ENCODE measurements around the gene ARHGEF28.
A peak's percentile ranks its signal among the peaks of the same experiment; 100 is the strongest.

Gene ARHGEF28

GRCh38 chr5:73917891-73918290 lies 291.9 kb downstream of the ARHGEF28 start:
- Histone ChIP-seq H2BK15ac (ENCODE audit: low read depth, poor library complexity, severe bottlenecking) (no peak overlapping the region), H3K9ac (ENCODE audit: low read length) (no peak overlapping the region), H3K14ac (ENCODE audit: low read length in 2 of 2) (no peak overlapping the region), H3K79me1 (replicated peaks; ENCODE audit: low read length, poor library complexity, severe bottlenecking) (peaks cover 27% of the 10 kb centered on the region), H3K4me2 (ENCODE audit: low read length, poor library complexity, severe bottlenecking) (no peak overlapping the region), H3K23ac (ENCODE audit: low read length in 2 of 2) (no peak overlapping the region), H2BK5ac (ENCODE audit: low read depth, low read length, poor library complexity, severe bottlenecking) (no peak overlapping the region), H3K9me3 (ENCODE audit: control insufficient read depth, low read length) (no peaks in the 10 kb centered on the region), H3K27me3 (ENCODE audit: control insufficient read depth in 1 of 2, insufficient read depth in 1 of 2, low read length in 2 of 2) (no peaks in the 10 kb centered on the region), H2AK5ac (ENCODE audit: low read length, severe bottlenecking) (no peak overlapping the region), H3K27ac (ENCODE audit: low read length, poor library complexity, severe bottlenecking) (no peak overlapping the region), H2BK12ac (ENCODE audit: low read length in 2 of 2) (no peak overlapping the region), H3K4ac (ENCODE audit: low read depth in 1 of 2, low read length in 2 of 2) (no peak overlapping the region), H4K91ac (ENCODE audit: low read length) (no peak overlapping the region), H2AFZ (ENCODE audit: low read depth, low read length) (no peak overlapping the region), H3K18ac (ENCODE audit: low read depth in 1 of 2, low read length in 2 of 2) (no peak overlapping the region), H2BK120ac (ENCODE audit: low read depth, low read length) (no peak overlapping the region), H3K4me3 (ENCODE audit: insufficient read depth in 1 of 2, low read depth in 1 of 2, low read length in 2 of 2) (no peak overlapping the region), H3K36me3 (ENCODE audit: control insufficient read depth in 1 of 2, insufficient read depth in 2 of 2, low read depth in 1 of 2, low read length in 2 of 2) (peaks cover 0 to 15% of the 10 kb centered on the region in 2 experiments), H3K4me1 (ENCODE audit: control insufficient read depth, insufficient read depth, low read depth, low read length) (peaks cover 5% of the 10 kb centered on the region), H4K8ac (ENCODE audit: low read length) (no peak overlapping the region)
- no peak for DNase-seq
- WGBS, result 58% methylated on average over 2 of the region's 4 CpGs

DNA sequence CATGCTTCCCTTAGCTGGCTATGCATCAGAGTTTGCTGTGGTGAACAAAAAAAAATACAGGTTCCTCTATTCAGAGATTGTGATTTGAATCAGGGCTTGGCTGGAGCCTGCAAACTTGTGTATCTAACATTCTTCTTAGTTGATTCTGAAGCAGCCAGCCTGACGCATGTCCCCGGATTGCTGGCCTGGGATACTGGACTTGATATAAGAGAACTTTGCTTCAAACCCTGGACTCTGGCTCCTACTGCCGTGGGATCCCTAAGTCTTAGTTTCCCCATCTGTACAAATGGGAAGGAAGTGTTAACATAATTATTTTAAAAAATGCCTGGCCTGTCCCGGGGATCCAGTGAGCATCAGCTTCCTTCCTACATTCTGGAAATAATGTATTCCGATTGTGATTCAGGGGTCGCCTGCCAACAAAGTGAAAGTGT lies 292.8 kb downstream of the ARHGEF28 start:
- Histone ChIP-seq H3K36me3 (ENCODE audit: control insufficient read depth in 1 of 2, insufficient read depth in 2 of 2, low read depth in 1 of 2, low read length in 2 of 2) (peaks cover 0 to 12% of the 10 kb centered on the region in 2 experiments), H2AK5ac (ENCODE audit: low read length, severe bottlenecking) (no peak overlapping the region), H3K4me2 (ENCODE audit: low read length, poor library complexity, severe bottlenecking) (no peak overlapping the region), H3K79me1 (replicated peaks; ENCODE audit: low read length, poor library complexity, severe bottlenecking) (peaks cover 26% of the 10 kb centered on the region), H3K27me3 (ENCODE audit: control insufficient read depth in 1 of 2, insufficient read depth in 1 of 2, low read length in 2 of 2) (no peaks in the 10 kb centered on the region), H3K27ac (ENCODE audit: low read length, poor library complexity, severe bottlenecking) (no peak overlapping the region), H3K4ac (ENCODE audit: low read depth in 1 of 2, low read length in 2 of 2) (no peak overlapping the region), H3K9me3 (ENCODE audit: control insufficient read depth, low read length) (no peaks in the 10 kb centered on the region), H3K18ac (ENCODE audit: low read depth in 1 of 2, low read length in 2 of 2) (no peak overlapping the region), H2AFZ (ENCODE audit: low read depth, low read length) (no peak overlapping the region), H2BK120ac (ENCODE audit: low read depth, low read length) (no peak overlapping the region), H3K4me1 (ENCODE audit: control insufficient read depth, insufficient read depth, low read depth, low read length) (peaks cover 3% of the 10 kb centered on the region), H3K9ac (ENCODE audit: low read length) (peak overlapping the region; percentile 53), H2BK12ac (ENCODE audit: low read length in 2 of 2) (no peak overlapping the region), H3K14ac (ENCODE audit: low read length in 2 of 2) (no peak overlapping the region), H2BK5ac (ENCODE audit: low read depth, low read length, poor library complexity, severe bottlenecking) (no peak overlapping the region), H4K8ac (ENCODE audit: low read length) (no peak overlapping the region), H3K23ac (ENCODE audit: low read length in 2 of 2) (no peak overlapping the region), H3K4me3 (ENCODE audit: insufficient read depth in 1 of 2, low read depth in 1 of 2, low read length in 2 of 2) (no peak overlapping the region), H4K91ac (ENCODE audit: low read length) (no peak overlapping the region), H2BK15ac (ENCODE audit: low read depth, poor library complexity, severe bottlenecking) (no peak overlapping the region)
- no peak for DNase-seq
- WGBS, result 96% methylated on average over 4 of the region's 6 CpGs

- Histone ChIP-seq H3K27me3 (ENCODE audit: control insufficient read depth in 1 of 2, insufficient read depth in 1 of 2, low read length in 2 of 2) (no peaks in the 10 kb centered on the region), H3K4me1 (ENCODE audit: control insufficient read depth, insufficient read depth, low read depth, low read length) (peaks cover 3% of the 10 kb centered on the region), H2BK12ac (ENCODE audit: low read length in 2 of 2) (no peak overlapping the region), H3K4ac (ENCODE audit: low read depth in 1 of 2, low read length in 2 of 2) (no peak overlapping the region), H3K23ac (ENCODE audit: low read length in 2 of 2) (no peak overlapping the region), H3K79me1 (replicated peaks; ENCODE audit: low read length, poor library complexity, severe bottlenecking) (peaks cover 38% of the 10 kb centered on the region), H3K4me3 (ENCODE audit: insufficient read depth in 1 of 2, low read depth in 1 of 2, low read length in 2 of 2) (no peak overlapping the region), H3K27ac (ENCODE audit: low read length, poor library complexity, severe bottlenecking) (no peak overlapping the region), H2AK5ac (ENCODE audit: low read length, severe bottlenecking) (no peak overlapping the region), H2BK120ac (ENCODE audit: low read depth, low read length) (no peak overlapping the region), H4K91ac (ENCODE audit: low read length) (no peak overlapping the region), H2BK15ac (ENCODE audit: low read depth, poor library complexity, severe bottlenecking) (no peak overlapping the region), H3K36me3 (ENCODE audit: control insufficient read depth in 1 of 2, insufficient read depth in 2 of 2, low read depth in 1 of 2, low read length in 2 of 2) (peaks cover 0 to 15% of the 10 kb centered on the region in 2 experiments), H2BK5ac (ENCODE audit: low read depth, low read length, poor library complexity, severe bottlenecking) (no peak overlapping the region), H3K18ac (ENCODE audit: low read depth in 1 of 2, low read length in 2 of 2) (no peak overlapping the region), H2AFZ (ENCODE audit: low read depth, low read length) (no peak overlapping the region), H3K14ac (ENCODE audit: low read length in 2 of 2) (no peak overlapping the region), H3K9me3 (ENCODE audit: control insufficient read depth, low read length) (no peaks in the 10 kb centered on the region), H3K4me2 (ENCODE audit: low read length, poor library complexity, severe bottlenecking) (no peak overlapping the region), H3K9ac (ENCODE audit: low read length) (no peak overlapping the region), H4K8ac (ENCODE audit: low read length) (no peak overlapping the region)
- WGBS, result 74% methylated on average over 3 of the region's 3 CpGs
- DNase-seq, result no peak
Observed at GRCh38 chr5:73921741-73922140, 295.7 kb downstream of the ARHGEF28 start.

DNA sequence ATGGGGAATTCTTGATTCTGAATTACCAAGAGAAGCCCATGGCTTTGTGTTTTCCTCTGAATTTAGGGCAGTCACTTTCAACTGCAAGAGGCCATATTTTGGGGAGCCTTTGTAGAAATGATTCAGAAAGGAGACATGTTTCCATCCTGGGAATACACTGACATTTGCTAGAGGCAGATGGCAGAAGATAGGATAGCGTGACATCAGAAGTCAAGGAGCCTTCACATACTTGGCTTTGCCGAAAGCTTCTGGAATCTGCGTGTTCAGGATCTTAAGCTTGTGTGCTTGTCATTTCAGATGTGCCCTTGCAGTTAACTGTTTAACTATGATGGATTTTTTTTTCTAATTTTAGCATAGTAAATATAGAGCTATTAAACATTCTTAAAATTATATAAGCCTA lies 296.2 kb downstream of the ARHGEF28 start:
- Histone ChIP-seq H3K36me3 (ENCODE audit: control insufficient read depth in 1 of 2, insufficient read depth in 2 of 2, low read depth in 1 of 2, low read length in 2 of 2) (peaks cover 0 to 15% of the 10 kb centered on the region in 2 experiments), H2AK5ac (ENCODE audit: low read length, severe bottlenecking) (no peak overlapping the region), H4K8ac (ENCODE audit: low read length) (no peak overlapping the region), H2BK5ac (ENCODE audit: low read depth, low read length, poor library complexity, severe bottlenecking) (no peak overlapping the region), H4K91ac (ENCODE audit: low read length) (no peak overlapping the region), H3K23ac (ENCODE audit: low read length in 2 of 2) (no peak overlapping the region), H3K27ac (ENCODE audit: low read length, poor library complexity, severe bottlenecking) (no peak overlapping the region), H3K4ac (ENCODE audit: low read depth in 1 of 2, low read length in 2 of 2) (no peak overlapping the region), H3K9ac (ENCODE audit: low read length) (no peak overlapping the region), H3K4me3 (ENCODE audit: insufficient read depth in 1 of 2, low read depth in 1 of 2, low read length in 2 of 2) (no peak overlapping the region), H3K4me2 (ENCODE audit: low read length, poor library complexity, severe bottlenecking) (no peak overlapping the region), H2BK12ac (ENCODE audit: low read length in 2 of 2) (no peak overlapping the region), H2BK120ac (ENCODE audit: low read depth, low read length) (no peak overlapping the region), H3K79me1 (replicated peaks; ENCODE audit: low read length, poor library complexity, severe bottlenecking) (peaks cover 40% of the 10 kb centered on the region), H3K18ac (ENCODE audit: low read depth in 1 of 2, low read length in 2 of 2) (no peak overlapping the region), H2BK15ac (ENCODE audit: low read depth, poor library complexity, severe bottlenecking) (no peak overlapping the region), H2AFZ (ENCODE audit: low read depth, low read length) (no peak overlapping the region), H3K14ac (ENCODE audit: low read length in 2 of 2) (no peak overlapping the region), H3K4me1 (ENCODE audit: control insufficient read depth, insufficient read depth, low read depth, low read length) (peaks cover 3% of the 10 kb centered on the region), H3K27me3 (ENCODE audit: control insufficient read depth in 1 of 2, insufficient read depth in 1 of 2, low read length in 2 of 2) (no peaks in the 10 kb centered on the region), H3K9me3 (ENCODE audit: control insufficient read depth, low read length) (no peaks in the 10 kb centered on the region)
- no peak for DNase-seq
- WGBS, result 98% methylated on average over 3 of the region's 3 CpGs

Measured in mesenchymal stem cell (in vitro differentiated cells and primary cell).